NCI-H345 (cell line): ENCODE measurements around the gene ETFA.

Experiments used
- DNase-seq: peaks from one replicate; lab custom pipeline; 2025; lab: John Stamatoyannopoulos, UW

ETFA gene

GRCh38 chr15:76311100-76311953 is at the start of gene ETFA:
Gene ETFA (minus strand): TSS chr15:76311469. CDS start chr15:76311388, 81 bp downstream.
- peak; percentile 94 for DNase-seq

GRCh38 chr15:76360416-76360815 is 49.1 kb upstream of the ETFA start:
- no peak for DNase-seq

- no peak for DNase-seq
Measured at GRCh38 chr15:76359152-76359551, 47.9 kb upstream of the ETFA start.

GRCh38 chr15:76358453-76358852 is 47.2 kb upstream of the ETFA start:
- DNase-seq = no peak

- DNase-seq = no peak
Measured at GRCh38 chr15:76354823-76355440, 43.7 kb upstream of the ETFA start.

- DNase-seq = no peak
Measured at GRCh38 chr15:76353903-76354302, 42.6 kb upstream of the ETFA start.

GRCh38 chr15:76353023-76353577 is 41.8 kb upstream of the ETFA start:
- no peak for DNase-seq

- no peak for DNase-seq
Measured at GRCh38 chr15:76349301-76350070, 38.2 kb upstream of the ETFA start.

GRCh38 chr15:76347482-76348055 is 36.3 kb upstream of the ETFA start:
- DNase-seq = no peak

GRCh38 chr15:76346669-76347481 is 35.6 kb upstream of the ETFA start:
- no peak for DNase-seq

GRCh38 chr15:76345880-76346668 is 34.8 kb upstream of the ETFA start:
- no peak for DNase-seq

GRCh38 chr15:76345583-76345879 is 34.3 kb upstream of the ETFA start:
- no peak for DNase-seq

- no peak for DNase-seq
Measured at GRCh38 chr15:76344893-76345582, 33.8 kb upstream of the ETFA start.

GRCh38 chr15:76343313-76343996 is 32.2 kb upstream of the ETFA start:
- DNase-seq = no peak

- DNase-seq = peak; percentile 18
Measured at GRCh38 chr15:76342382-76343201, 31.3 kb upstream of the ETFA start.

GRCh38 chr15:76342058-76342381 is 30.8 kb upstream of the ETFA start:
- no peak for DNase-seq

- peak; percentile 35 for DNase-seq
Measured at GRCh38 chr15:76341366-76342057, 30.2 kb upstream of the ETFA start.

GRCh38 chr15:76340803-76341365 is 29.6 kb upstream of the ETFA start:
- peak; percentile 19 for DNase-seq
